Brain pericyte (primary cell): ENCODE data around the gene MSLN.

Experiments used
- DNase-seq: peaks from one replicate; pipeline ENCODE4 v3.0.0-alpha.2; 2012; ENCODE audit warnings: low read depth, low spot score

The MSLN gene

GRCh38 chr16:722835-723633 lies 37.5 kb upstream of the MSLN start:
- DNase-seq = no peak

- DNase-seq = no peak
These were observed 36.8 kb upstream of the MSLN start for GRCh38 chr16:723695-724094.

GRCh38 chr16:724188-725040 lies 36.1 kb upstream of the MSLN start:
- no peak for DNase-seq

GRCh38 chr16:725041-725376 lies 35.5 kb upstream of the MSLN start:
- DNase-seq = no peak

GRCh38 chr16:725463-726187 lies 34.9 kb upstream of the MSLN start:
- DNase-seq = no peak

- no peak for DNase-seq
These were observed 34.4 kb upstream of the MSLN start for GRCh38 chr16:726188-726437.

GRCh38 chr16:726438-727290 lies 33.9 kb upstream of the MSLN start, which contains the start of the genes CCDC78 and HAGHL:
TSS of gene CCDC78 (minus strand) at chr16:726443. CDS start at chr16:726367, 76 bp downstream.
TSS of gene HAGHL (plus strand) at chr16:727106. CDS start at chr16:727510, 404 bp downstream.
- no peak for DNase-seq

- DNase-seq = no peak
These were observed 33.1 kb upstream of the MSLN start for GRCh38 chr16:727291-727977.

- DNase-seq = no peak
These were observed 32.2 kb upstream of the MSLN start for GRCh38 chr16:728131-728889.

GRCh38 chr16:728890-729744 lies 31.4 kb upstream of the MSLN start:
- no peak for DNase-seq

- DNase-seq = no peak
These were observed 30.5 kb upstream of the MSLN start for GRCh38 chr16:729768-730665.

- DNase-seq = no peak
These were observed 29.6 kb upstream of the MSLN start for GRCh38 chr16:730666-731509.

- no peak for DNase-seq
These were observed 28.2 kb upstream of the MSLN start for GRCh38 chr16:732332-732731.

- DNase-seq = no peak
These were observed 27.6 kb upstream of the MSLN start for GRCh38 chr16:732936-733335.

GRCh38 chr16:733382-734207 lies 26.9 kb upstream of the MSLN start:
- no peak for DNase-seq
